Endothelial cell of umbilical vein (primary cell): ENCODE data around the gene IL10RA. TPM values are rescaled to one million over a fixed set of nuclear protein-coding genes. Genes with fewer than 3 reads are reported as not detected.

Experiments used
- BruUV-seq: library from RNA; stranded (reverse); fragments of 400-500 nt; replicated peaks from 2 replicates; lab custom pipeline; 2021; lab: Mats Ljungman, UMichigan
- CTCF ChIA-PET: fragments of 300-600, 350-600 bp; sonication (Branson Sonifier 250); formaldehyde crosslinking; loops from one replicate; lab custom pipeline; 2021; ENCODE audit warnings: antibody characterized with exemption, inconsistent platforms; lab: Charles Lee
- POLR2A ChIA-PET: fragments of 300-600, 350-600 bp; sonication (Branson Sonifier 250); formaldehyde crosslinking; loops from one replicate; lab custom pipeline; 2021; ENCODE audit warnings: antibody characterized with exemption, inconsistent platforms; lab: Charles Lee
- DNase-seq: peaks from one replicate; pipeline ENCODE4 v3.0.0-alpha.2; 2011; ENCODE audit warnings: low read depth, low spot score
- FAIRE-seq: peaks from 2 replicates; lab custom pipeline; 2011; peaks lifted over from hg19 to GRCh38; lab: Jason Lieb, UNC
- H2AFZ ChIP-seq: 2 replicates; pipeline ENCODE4 v1.6.0; 2012; ENCODE audit warnings: low read depth, low read length, control low read depth, inconsistent platforms
- H3K27ac ChIP-seq: 2 replicates; pipeline ENCODE4 v1.5.1; 2011; ENCODE audit warnings: low read depth, mild to moderate bottlenecking, control low read depth, low read length, moderate library complexity; ENCODE audit not compliant: insufficient read depth
- H3K27me3 ChIP-seq, 2 experiments: 2 replicates each; pipeline versions ENCODE4 v1.6.0 to v1.6.1; 2011; ENCODE audit warnings: low read length in 2 of 2, mixed read lengths in 1 of 2; ENCODE audit not compliant: control insufficient read depth in 2 of 2, insufficient read depth in 2 of 2
- H3K36me3 ChIP-seq, 2 experiments: 2 replicates in 1 of 2; 3 replicates in 1 of 2; pipeline ENCODE4 v1.5.1; 2011; ENCODE audit warnings: low read length in 2 of 2, mild to moderate bottlenecking in 1 of 2, moderate library complexity in 1 of 2; ENCODE audit not compliant: control insufficient read depth in 2 of 2, insufficient read depth in 2 of 2; ENCODE audit errors: extremely low read depth in 1 of 2
- H3K4me1 ChIP-seq: 3 replicates; pipeline ENCODE4 v1.5.1; 2011; ENCODE audit warnings: mild to moderate bottlenecking, low read length; ENCODE audit not compliant: control insufficient read depth, insufficient read depth; ENCODE audit errors: extremely low read depth
- H3K4me2 ChIP-seq: 2 replicates; pipeline ENCODE4 v1.6.1; 2011; ENCODE audit warnings: low read length, control low read depth, mixed read lengths; ENCODE audit not compliant: insufficient read depth
- H3K4me3 ChIP-seq, 3 experiments: fragments of 200-600 bp in 1 of 3; sonication (generic), shearing (Covaris generic) in 1 of 3; replicated peaks in 1 of 3; 2 replicates each; pipeline ENCODE4 v1.5.1; 2011 to 2016; ENCODE audit warnings: control low read depth in 3 of 3, low read length in 3 of 3, mild to moderate bottlenecking in 2 of 3, inconsistent platforms in 1 of 3, low read depth in 1 of 3, moderate library complexity in 1 of 3; ENCODE audit not compliant: insufficient read depth in 1 of 3
- H3K79me2 ChIP-seq: 2 replicates; pipeline ENCODE4 v1.6.0; 2012; ENCODE audit warnings: low read length, inconsistent platforms; ENCODE audit not compliant: control insufficient read depth, insufficient read depth
- H3K9ac ChIP-seq: replicated peaks from 2 replicates; pipeline ENCODE3; 2011; ENCODE audit warnings: low read length, control low read depth; ENCODE audit not compliant: insufficient read depth; ENCODE audit errors: extremely low read depth
- H3K9me1 ChIP-seq: replicated peaks from 3 replicates; pipeline ENCODE4 v1.6.0; 2011; ENCODE audit warnings: mild to moderate bottlenecking, low read length; ENCODE audit not compliant: control insufficient read depth, insufficient read depth; ENCODE audit errors: extremely low read depth
- H3K9me3 ChIP-seq: replicated peaks from 2 replicates; pipeline ENCODE4 v1.5.1; 2012; ENCODE audit warnings: low read length, inconsistent platforms; ENCODE audit not compliant: control insufficient read depth, insufficient read depth
- H4K20me1 ChIP-seq: replicated peaks from 2 replicates; pipeline ENCODE3; 2011; ENCODE audit warnings: mild to moderate bottlenecking, low read length; ENCODE audit not compliant: control insufficient read depth, insufficient read depth; ENCODE audit errors: extremely low read depth
- EZH2 ChIP-seq: IDR thresholded peaks from 2 replicates; pipeline ENCODE4 v1.6.1; 2012; ENCODE audit warnings: borderline replicate concordance, low read depth, mild to moderate bottlenecking, moderate library complexity, low read length, inconsistent platforms; ENCODE audit not compliant: severe bottlenecking
- FOS ChIP-seq: IDR thresholded peaks from 2 replicates; pipeline ENCODE4 v1.6.1; 2011; ENCODE audit warnings: mild to moderate bottlenecking, low read length, moderate library complexity, borderline replicate concordance; ENCODE audit not compliant: insufficient read depth
- GATA2 ChIP-seq: IDR thresholded peaks from 2 replicates; pipeline ENCODE4 v1.7.0; 2011; ENCODE audit warnings: low read depth, mild to moderate bottlenecking, moderate library complexity, mixed read lengths, low read length; ENCODE audit not compliant: insufficient read length, insufficient read depth
- JUN ChIP-seq: IDR thresholded peaks from 2 replicates; pipeline ENCODE4 v1.6.1; 2011; ENCODE audit warnings: borderline replicate concordance, low read depth; ENCODE audit not compliant: insufficient read length, insufficient read depth
- MAX ChIP-seq: IDR thresholded peaks from 2 replicates; pipeline ENCODE4 v1.6.1; 2011; ENCODE audit not compliant: insufficient read depth, insufficient read length
- MYC ChIP-seq: IDR thresholded peaks from one replicate; pipeline ENCODE4 v1.6.1; 2011; ENCODE audit warnings: mild to moderate bottlenecking, low read depth, low read length
- POLR2A ChIP-seq: IDR thresholded peaks from 2 replicates; pipeline ENCODE4 v1.6.1; 2012; ENCODE audit warnings: low read depth, mild to moderate bottlenecking, control low read depth, low read length
- POLR2AphosphoS5 ChIP-seq: IDR thresholded peaks from 2 replicates; pipeline ENCODE4 v1.6.1; 2012; ENCODE audit warnings: low read depth, mild to moderate bottlenecking, control low read depth, low read length, moderate library complexity; ENCODE audit not compliant: insufficient read depth
- dilution Hi-C: fragments of 300-500 bp; cut with MboI; formaldehyde crosslinking; loops from one replicate; pipeline ENCODE4 v1.15.0; 2019; ENCODE audit warnings: low sequenced_read_pairs; ENCODE audit not compliant: extremely low pct_ligation_motif_present
- intact Hi-C: fragments of 100-400 bp; cut with micrococcal nuclease; formaldehyde crosslinking; loops from one replicate; pipeline ENCODE4 v1.10.0; 2022
- polyA plus RNA-seq, 4 experiments: library from polyadenylated mRNA; depleted of rRNA in 3 of 4; stranded (reverse) in 3 of 4; unstranded in 1 of 4; fragments of >200 nt; gene quantifications; 2 replicates each; pipeline versions ENCODE4 v1.2.1 to v1.2.3, GENCODE V29; 2011 to 2012; ENCODE audit warnings: missing spikeins in 1 of 4
- total RNA-seq: library from RNA; stranded (reverse); gene quantifications from 2 replicates; pipeline ENCODE4 v1.2.3, GENCODE V29; 2021
- TF ChIP-seq, protein P1 (sequence below), 2 donors: IDR thresholded peaks; 1 replicate in 1 of 2; 2 replicates in 1 of 2; pipeline ENCODE4 v1.5.1; 2011; ENCODE audit warnings: low read length in 2 of 2, mild to moderate bottlenecking in 2 of 2, moderate library complexity in 2 of 2, control low read depth in 1 of 2, inconsistent platforms in 1 of 2, low read depth in 1 of 2; ENCODE audit not compliant: insufficient read depth in 1 of 2; ENCODE audit errors: extremely low read depth in 1 of 2

Gene IL10RA
- total and polyA plus RNA-seq, 2 donors (not counting 3 experiments of a cell fraction or from before 2014, with no cell fraction given): 0.04 TPM; not detected in 1

DNA sequence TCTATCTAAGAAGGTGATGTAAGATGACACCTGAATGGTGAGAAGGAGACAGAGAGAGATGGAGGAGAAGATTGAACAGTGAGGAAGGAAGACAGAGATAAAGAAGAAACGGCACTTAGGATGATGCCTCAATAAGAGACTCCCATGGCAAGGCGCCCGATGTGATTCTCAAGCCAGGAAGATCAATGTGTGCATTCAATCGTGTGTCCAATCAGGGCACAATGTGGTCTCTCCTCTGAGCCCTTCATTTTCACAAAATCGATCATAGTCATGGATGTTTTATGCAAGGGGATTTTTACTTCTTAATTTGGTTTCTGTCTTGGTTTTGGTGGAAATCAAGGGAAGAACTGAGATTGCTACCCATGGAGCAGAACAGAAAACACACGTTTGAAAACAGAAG is 37.1 kb upstream of the IL10RA start:
- Histone ChIP-seq H3K27me3 (peaks cover 4 to 7% of the 10 kb centered on the region in 2 experiments), H3K9ac (no peak overlapping the region), H3K4me2 (no peak overlapping the region), H3K36me3 (no peaks in the 10 kb centered on the region), H4K20me1 (no peaks in the 10 kb centered on the region), H3K27ac (no peak overlapping the region), H3K4me3 (no peak overlapping the region), H2AFZ (no peak overlapping the region), H3K79me2 (no peaks in the 10 kb centered on the region), H3K4me1 (peaks cover 18% of the 10 kb centered on the region), H3K9me1 (no peaks in the 10 kb centered on the region), H3K9me3 (no peaks in the 10 kb centered on the region)
- CTCF ChIA-PET: interaction anchor here (1.4 to 7.9 kb wide), 6 partner anchors 103 to 523 kb away, joined by 3 to 229 read pairs (median 48); partner anchors contain the start of gene FXYD2
- dilution Hi-C loops: no loop called here
- DNase-seq (no peak), FAIRE-seq (no peak)
- no TSS peak for BruUV-seq
- intact Hi-C loops: no loop called here
- no peak for TF ChIP-seq FOS
- TF ChIP-seq MYC: no peak
- no peak for TF ChIP-seq GATA2
- no peak for TF ChIP-seq POLR2AphosphoS5
- no peak for TF ChIP-seq JUN
- TF ChIP-seq MAX: no peak
- no peak for TF ChIP-seq EZH2
- no peak for TF ChIP-seq POLR2A
- TF ChIP-seq, protein P1, sequence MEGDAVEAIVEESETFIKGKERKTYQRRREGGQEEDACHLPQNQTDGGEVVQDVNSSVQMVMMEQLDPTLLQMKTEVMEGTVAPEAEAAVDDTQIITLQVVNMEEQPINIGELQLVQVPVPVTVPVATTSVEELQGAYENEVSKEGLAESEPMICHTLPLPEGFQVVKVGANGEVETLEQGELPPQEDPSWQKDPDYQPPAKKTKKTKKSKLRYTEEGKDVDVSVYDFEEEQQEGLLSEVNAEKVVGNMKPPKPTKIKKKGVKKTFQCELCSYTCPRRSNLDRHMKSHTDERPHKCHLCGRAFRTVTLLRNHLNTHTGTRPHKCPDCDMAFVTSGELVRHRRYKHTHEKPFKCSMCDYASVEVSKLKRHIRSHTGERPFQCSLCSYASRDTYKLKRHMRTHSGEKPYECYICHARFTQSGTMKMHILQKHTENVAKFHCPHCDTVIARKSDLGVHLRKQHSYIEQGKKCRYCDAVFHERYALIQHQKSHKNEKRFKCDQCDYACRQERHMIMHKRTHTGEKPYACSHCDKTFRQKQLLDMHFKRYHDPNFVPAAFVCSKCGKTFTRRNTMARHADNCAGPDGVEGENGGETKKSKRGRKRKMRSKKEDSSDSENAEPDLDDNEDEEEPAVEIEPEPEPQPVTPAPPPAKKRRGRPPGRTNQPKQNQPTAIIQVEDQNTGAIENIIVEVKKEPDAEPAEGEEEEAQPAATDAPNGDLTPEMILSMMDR (IDR thresholded peaks at IDR 0.05; ENCODE audit: extremely low read depth in 1 of 2, insufficient read depth in 1 of 2, low read depth in 1 of 2, low read length in 2 of 2): no peak
- POLR2A ChIA-PET: no interaction called here
